Calu3 (cell line): ENCODE measurements around the gene CELSR1. TPM values are rescaled to one million over a fixed set of nuclear protein-coding genes. Genes with fewer than 3 reads are reported as not detected.

Experiments used
- BruUV-seq: library from RNA; stranded (reverse); fragments of 400-500 nt; replicated peaks from 2 replicates; lab custom pipeline; 2021; lab: Mats Ljungman, UMichigan
- CTCF ChIA-PET: fragments of 300-600 bp; sonication (Branson Sonifier 250); formaldehyde crosslinking; loops from one replicate; lab custom pipeline; 2022; ENCODE audit warnings: antibody characterized with exemption; lab: Charles Lee
- DNase-seq: peaks from one replicate; pipeline ENCODE4 v3.0.0; 2022
- H3K27ac Mint-ChIP-seq: one replicate; pipeline ENCODE4 v1.8.0; 2022; ENCODE audit warnings: mixed read lengths; ENCODE audit not compliant: unreplicated experiment
- H3K27me3 Mint-ChIP-seq: one replicate; pipeline ENCODE4 v1.8.0; 2022; ENCODE audit warnings: mixed read lengths; ENCODE audit not compliant: unreplicated experiment
- H3K36me3 Mint-ChIP-seq: one replicate; pipeline ENCODE4 v1.8.0; 2022; ENCODE audit warnings: mild to moderate bottlenecking, moderate library complexity, mixed read lengths; ENCODE audit not compliant: insufficient read depth, unreplicated experiment
- H3K4me1 Mint-ChIP-seq: one replicate; pipeline ENCODE4 v1.8.0; 2022; ENCODE audit warnings: mild to moderate bottlenecking, low read depth, mixed read lengths; ENCODE audit not compliant: unreplicated experiment
- H3K4me3 Mint-ChIP-seq: one replicate; pipeline ENCODE4 v1.8.0; 2022; ENCODE audit warnings: mild to moderate bottlenecking, low read depth, moderate library complexity, mixed read lengths; ENCODE audit not compliant: unreplicated experiment
- H3K9me3 Mint-ChIP-seq: one replicate; pipeline ENCODE4 v1.8.0; 2022; ENCODE audit warnings: low read depth, mixed read lengths; ENCODE audit not compliant: unreplicated experiment
- intact Hi-C: fragments of 100-400 bp; cut with micrococcal nuclease; formaldehyde crosslinking; loops from one replicate; pipeline ENCODE4 v1.10.0; 2022; ENCODE audit not compliant: unreplicated experiment
- total RNA-seq: library from RNA; stranded (reverse); gene quantifications from 2 replicates; pipeline ENCODE4 v1.2.3, GENCODE V29; 2022
- TF ChIP-seq, protein P1 (sequence below): fragments of 200-600 bp; IDR thresholded peaks from one replicate; pipeline ENCODE4 v1.8.0; 2022; ENCODE audit warnings: antibody characterized with exemption; ENCODE audit not compliant: unreplicated experiment

Gene CELSR1
- total RNA-seq, 1 experiment from 2014 or later = 45.5 TPM

DNA sequence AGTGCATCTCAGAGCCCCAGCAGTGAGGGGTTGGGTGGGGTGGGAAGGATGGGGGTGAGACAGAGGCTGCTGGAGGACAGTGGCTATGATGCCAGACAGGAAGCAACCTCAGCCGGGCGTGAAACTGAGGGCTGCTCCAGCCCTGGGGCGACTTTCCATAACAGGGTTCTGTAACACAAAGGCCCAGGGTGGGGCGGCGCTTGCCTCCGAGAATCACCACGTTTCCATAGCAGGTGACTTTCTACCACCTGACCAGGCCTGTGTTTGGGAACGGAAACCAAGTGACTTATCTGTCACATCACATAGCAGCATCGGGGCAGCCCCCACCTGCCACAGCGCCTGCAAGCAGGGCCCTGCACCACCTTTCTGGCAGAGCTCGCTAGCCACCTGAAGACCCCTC lies 116.2 kb downstream of the CELSR1 start:
- TF ChIP-seq, protein P1, sequence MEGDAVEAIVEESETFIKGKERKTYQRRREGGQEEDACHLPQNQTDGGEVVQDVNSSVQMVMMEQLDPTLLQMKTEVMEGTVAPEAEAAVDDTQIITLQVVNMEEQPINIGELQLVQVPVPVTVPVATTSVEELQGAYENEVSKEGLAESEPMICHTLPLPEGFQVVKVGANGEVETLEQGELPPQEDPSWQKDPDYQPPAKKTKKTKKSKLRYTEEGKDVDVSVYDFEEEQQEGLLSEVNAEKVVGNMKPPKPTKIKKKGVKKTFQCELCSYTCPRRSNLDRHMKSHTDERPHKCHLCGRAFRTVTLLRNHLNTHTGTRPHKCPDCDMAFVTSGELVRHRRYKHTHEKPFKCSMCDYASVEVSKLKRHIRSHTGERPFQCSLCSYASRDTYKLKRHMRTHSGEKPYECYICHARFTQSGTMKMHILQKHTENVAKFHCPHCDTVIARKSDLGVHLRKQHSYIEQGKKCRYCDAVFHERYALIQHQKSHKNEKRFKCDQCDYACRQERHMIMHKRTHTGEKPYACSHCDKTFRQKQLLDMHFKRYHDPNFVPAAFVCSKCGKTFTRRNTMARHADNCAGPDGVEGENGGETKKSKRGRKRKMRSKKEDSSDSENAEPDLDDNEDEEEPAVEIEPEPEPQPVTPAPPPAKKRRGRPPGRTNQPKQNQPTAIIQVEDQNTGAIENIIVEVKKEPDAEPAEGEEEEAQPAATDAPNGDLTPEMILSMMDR = no peak
- CTCF ChIA-PET = interaction anchor here (0.6 kb wide), 1 partner anchor 14 kb away, joined by 3 read pairs; no protein-coding TSS in a partner anchor
- intact Hi-C loops = no loop called here
- Mint-ChIP-seq H3K27me3 (no peaks in the 10 kb centered on the region), H3K27ac (no peak overlapping the region), H3K4me3 (no peak overlapping the region), H3K4me1 (no peaks in the 10 kb centered on the region), H3K9me3 (no peaks in the 10 kb centered on the region), H3K36me3 (no peaks in the 10 kb centered on the region)
- BruUV-seq = no TSS peak
- no peak for DNase-seq

DNA sequence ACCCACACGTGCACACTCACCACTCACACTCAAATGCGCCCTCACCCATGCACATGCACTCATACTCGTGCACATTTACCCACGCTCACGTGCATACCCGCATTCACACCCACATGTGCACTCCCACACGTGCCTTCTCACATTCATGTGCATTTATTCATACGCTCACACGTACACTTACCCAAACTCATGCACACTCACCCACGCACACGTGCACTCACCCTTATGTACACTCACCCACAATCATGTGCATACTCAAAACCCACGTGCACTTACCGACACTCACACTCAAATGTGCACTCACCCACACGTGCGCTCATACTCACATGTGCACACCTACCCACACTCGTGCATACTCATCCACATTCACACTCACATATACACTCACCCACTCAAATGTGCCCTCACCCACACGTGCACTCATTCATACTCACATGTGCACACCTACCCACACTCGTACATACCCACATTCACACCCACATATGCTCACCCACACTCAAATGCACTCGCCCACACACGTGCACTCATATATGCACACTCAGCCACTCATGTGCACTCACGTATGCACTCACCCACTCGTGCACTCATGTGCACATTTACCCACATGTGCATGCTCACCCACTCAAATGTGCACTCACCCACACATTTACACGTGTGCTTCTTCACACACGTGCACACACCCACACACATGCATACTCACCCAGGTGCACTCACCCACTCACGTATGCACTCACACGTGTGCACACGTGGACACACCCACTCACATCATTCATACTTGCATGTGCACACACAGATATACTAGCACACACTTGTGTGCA lies 117.5 kb downstream of the CELSR1 start:
- intact Hi-C loops = no loop called here
- BruUV-seq = no TSS peak
- CTCF ChIA-PET = no interaction called here
- Mint-ChIP-seq H3K4me1 (no peaks in the 10 kb centered on the region), H3K27me3 (no peaks in the 10 kb centered on the region), H3K27ac (no peak overlapping the region), H3K4me3 (no peak overlapping the region), H3K9me3 (no peaks in the 10 kb centered on the region), H3K36me3 (peaks cover 6% of the 10 kb centered on the region)
- TF ChIP-seq, protein P1 = no peak
- no peak for DNase-seq

DNA sequence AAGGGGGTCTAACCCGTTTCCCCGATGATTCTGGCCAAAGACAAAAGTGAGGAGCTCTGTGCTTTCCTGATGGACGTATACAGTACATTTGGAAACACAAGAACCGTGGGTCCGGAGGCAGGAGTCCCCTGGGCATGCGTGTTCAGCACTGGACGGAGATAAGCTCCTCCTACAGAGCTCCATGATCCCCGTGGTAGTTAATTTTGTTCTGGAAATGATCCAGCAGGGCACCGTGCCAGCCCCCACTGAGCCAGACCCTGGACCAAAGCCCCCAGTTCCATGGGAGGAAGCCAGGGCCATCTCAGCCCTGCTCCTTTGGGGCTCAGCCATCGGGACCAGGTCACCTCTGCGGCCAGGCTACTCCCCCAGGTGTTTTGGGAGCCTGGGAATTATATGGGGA lies 118.6 kb downstream of the CELSR1 start:
- no peaks in the 10 kb centered on the region for H3K4me1 Mint-ChIP-seq
- H3K27me3 Mint-ChIP-seq = no peaks in the 10 kb centered on the region
- no peaks in the 10 kb centered on the region for H3K9me3 Mint-ChIP-seq
- peaks cover 6% of the 10 kb centered on the region for H3K36me3 Mint-ChIP-seq
- H3K4me3 Mint-ChIP-seq = no peak overlapping the region
- no peak overlapping the region for H3K27ac Mint-ChIP-seq
- DNase-seq = no peak
- CTCF ChIA-PET = no interaction called here
- TF ChIP-seq, protein P1 = no peak
- intact Hi-C loops = no loop called here
- no TSS peak for BruUV-seq

DNA sequence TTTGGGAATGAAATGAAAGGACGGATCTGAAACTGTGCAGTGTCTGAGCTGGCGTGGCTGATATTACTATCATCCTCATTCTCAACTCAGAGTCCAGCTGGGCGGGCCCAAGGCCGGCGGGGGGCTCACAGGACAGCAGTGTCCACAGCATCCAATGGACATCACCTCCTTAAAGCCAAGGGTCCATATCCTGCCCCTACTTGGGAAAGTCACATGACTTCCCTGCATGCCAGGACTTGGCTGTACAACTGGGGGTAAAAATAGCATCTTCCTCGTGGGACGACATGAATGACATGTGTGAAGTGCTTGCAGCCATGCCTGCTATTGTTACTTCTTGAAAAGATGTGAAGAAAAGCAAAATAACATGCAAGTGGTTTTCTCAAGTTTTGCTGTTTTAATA lies 119.7 kb downstream of the CELSR1 start:
- BruUV-seq = no TSS peak
- intact Hi-C loops = no loop called here

More for the DNA sequence above, 119.7 kb downstream of the CELSR1 start:
- CTCF ChIA-PET = no interaction called here
- no peaks in the 10 kb centered on the region for H3K9me3 Mint-ChIP-seq
- H3K27ac Mint-ChIP-seq = no peak overlapping the region
- DNase-seq = no peak
- H3K4me1 Mint-ChIP-seq = no peaks in the 10 kb centered on the region
- H3K36me3 Mint-ChIP-seq = peaks cover 6% of the 10 kb centered on the region
- H3K27me3 Mint-ChIP-seq = no peaks in the 10 kb centered on the region
- TF ChIP-seq, protein P1 = no peak
- no peak overlapping the region for H3K4me3 Mint-ChIP-seq
